Epithelial cell of esophagus (primary cell): Measurements from ENCODE around the gene DISC1.

ENCODE experiments used
- DNase-seq: peaks from one replicate; pipeline ENCODE4 v3.0.0; 2010; ENCODE audit warnings: low read depth
- H3K4me3 ChIP-seq: 2 replicates; pipeline ENCODE4 v1.5.1; 2011; ENCODE audit warnings: mild to moderate bottlenecking, low read length, control low read depth
- CTCF ChIP-seq: IDR thresholded peaks from 2 replicates; pipeline ENCODE4 v1.5.1; 2011; ENCODE audit warnings: low read depth, mild to moderate bottlenecking, low read length, control low read depth, inconsistent platforms; ENCODE audit not compliant: insufficient read depth; ENCODE audit errors: missing control alignments

The DISC1 gene

GRCh38 chr1:232012773-232013386, 386.3 kb downstream of the DISC1 start:
- H3K4me3 ChIP-seq: no peak overlapping the region
- DNase-seq: peak; percentile 65

DNA sequence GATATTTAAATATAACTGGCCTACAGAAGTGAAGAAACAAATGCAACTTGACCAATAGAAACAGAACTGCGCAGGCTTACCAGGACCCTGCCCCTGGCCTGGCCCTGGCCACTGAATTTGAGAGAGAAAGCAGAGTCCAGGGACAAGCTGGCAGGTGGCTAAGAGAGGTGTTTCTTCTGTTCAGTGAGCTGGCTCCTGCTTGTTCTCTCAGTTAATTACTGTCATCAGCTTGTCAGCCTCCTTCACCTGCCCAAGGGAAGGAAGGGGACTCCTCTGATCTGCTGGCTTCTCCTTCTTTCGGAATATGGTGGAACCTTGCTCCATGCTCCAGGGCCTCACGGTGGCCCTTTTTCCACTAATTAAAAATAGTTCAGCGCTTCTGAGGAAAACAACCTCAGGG, 388.4 kb downstream of the DISC1 start:
- DNase-seq: no peak
- H3K4me3 ChIP-seq: no peak overlapping the region
- TF ChIP-seq CTCF: no peak

More at GRCh38 chr1:232012773-232013386, 386.3 kb downstream of the DISC1 start:
- no peak for TF ChIP-seq CTCF

- no peak for TF ChIP-seq CTCF
- no peak overlapping the region for H3K4me3 ChIP-seq
- no peak for DNase-seq
Observed at GRCh38 chr1:232016616-232017015, 390.0 kb downstream of the DISC1 start.

- no peak for TF ChIP-seq CTCF
- no peak overlapping the region for H3K4me3 ChIP-seq
- DNase-seq: no peak
Observed at GRCh38 chr1:232017057-232017456, 390.5 kb downstream of the DISC1 start.

- H3K4me3 ChIP-seq: no peak overlapping the region
- TF ChIP-seq CTCF: no peak
Observed at GRCh38 chr1:232017759-232018158, 391.2 kb downstream of the DISC1 start.

DNA sequence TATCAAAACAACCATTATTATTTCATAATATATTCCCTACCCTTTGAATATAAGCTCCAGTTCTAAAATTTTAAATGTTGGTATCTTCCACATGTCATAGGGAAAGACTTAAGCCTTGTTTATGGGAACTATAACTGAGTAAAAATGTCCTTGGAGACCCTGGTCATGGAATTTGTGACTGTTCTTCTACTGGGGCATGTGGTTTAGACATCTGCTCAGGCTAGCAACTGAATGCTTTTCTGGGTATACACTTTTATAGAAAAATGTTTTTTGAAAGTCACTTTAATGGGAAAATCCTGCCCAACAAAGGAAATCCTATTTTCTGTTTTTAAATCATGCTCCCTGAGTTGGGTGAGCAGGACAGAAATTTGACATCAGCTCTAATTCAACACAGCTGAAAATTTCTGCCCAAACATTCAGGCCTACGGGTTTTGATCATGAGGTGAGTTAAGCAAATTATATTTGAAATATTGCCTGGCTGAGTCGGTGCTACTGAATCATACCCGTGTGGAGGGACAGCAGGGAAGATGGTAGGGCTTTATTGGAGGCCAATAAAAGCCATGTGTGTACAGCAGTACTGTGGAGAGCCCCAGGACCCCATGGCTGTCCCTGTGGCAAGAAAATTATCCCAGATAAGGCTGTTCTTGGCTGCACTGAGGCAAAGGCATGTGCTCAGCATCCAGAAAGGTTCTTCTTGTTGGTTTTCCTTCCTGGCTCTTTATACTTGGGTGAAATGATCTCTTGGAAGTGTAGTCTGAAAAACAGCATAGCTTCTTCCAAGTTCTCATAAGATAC, 391.8 kb downstream of the DISC1 start:
- no peak for DNase-seq
- TF ChIP-seq CTCF: no peak
- no peak overlapping the region for H3K4me3 ChIP-seq

More at GRCh38 chr1:232017759-232018158, 391.2 kb downstream of the DISC1 start:
- DNase-seq: no peak

GRCh38 chr1:232019026-232019340, 392.4 kb downstream of the DISC1 start:
- no peak overlapping the region for H3K4me3 ChIP-seq
- no peak for TF ChIP-seq CTCF
- DNase-seq: no peak
